HG02973 (cell line): ENCODE measurements around the gene LGR5.

Experiments used
- ATAC-seq: cut with Tn5 transposase; IDR thresholded peaks from one replicate; pipeline ENCODE4 v1.9.1; 2021; ENCODE audit warnings: moderate library complexity; ENCODE audit not compliant: unreplicated experiment

LGR5 gene

DNA sequence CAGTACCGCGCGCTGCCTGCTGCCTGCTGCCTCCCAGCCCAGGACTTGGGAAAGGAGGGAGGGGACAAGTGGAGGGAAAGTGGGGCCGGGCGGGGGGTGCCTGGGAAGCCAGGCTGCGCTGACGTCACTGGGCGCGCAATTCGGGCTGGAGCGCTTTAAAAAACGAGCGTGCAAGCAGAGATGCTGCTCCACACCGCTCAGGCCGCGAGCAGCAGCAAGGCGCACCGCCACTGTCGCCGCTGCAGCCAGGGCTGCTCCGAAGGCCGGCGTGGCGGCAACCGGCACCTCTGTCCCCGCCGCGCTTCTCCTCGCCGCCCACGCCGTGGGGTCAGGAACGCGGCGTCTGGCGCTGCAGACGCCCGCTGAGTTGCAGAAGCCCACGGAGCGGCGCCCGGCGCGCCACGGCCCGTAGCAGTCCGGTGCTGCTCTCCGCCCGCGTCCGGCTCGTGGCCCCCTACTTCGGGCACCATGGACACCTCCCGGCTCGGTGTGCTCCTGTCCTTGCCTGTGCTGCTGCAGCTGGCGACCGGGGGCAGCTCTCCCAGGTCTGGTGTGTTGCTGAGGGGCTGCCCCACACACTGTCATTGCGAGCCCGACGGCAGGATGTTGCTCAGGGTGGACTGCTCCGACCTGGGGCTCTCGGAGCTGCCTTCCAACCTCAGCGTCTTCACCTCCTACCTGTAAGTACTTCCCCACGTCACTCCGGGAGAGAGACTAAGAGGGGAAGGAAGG lies at the start of gene LGR5:
Gene LGR5, plus strand, starts transcription at position 186 of the 732 bp plus-strand sequence. Its CDS starts 283 bp downstream, at position 469.
- no peak for ATAC-seq

DNA sequence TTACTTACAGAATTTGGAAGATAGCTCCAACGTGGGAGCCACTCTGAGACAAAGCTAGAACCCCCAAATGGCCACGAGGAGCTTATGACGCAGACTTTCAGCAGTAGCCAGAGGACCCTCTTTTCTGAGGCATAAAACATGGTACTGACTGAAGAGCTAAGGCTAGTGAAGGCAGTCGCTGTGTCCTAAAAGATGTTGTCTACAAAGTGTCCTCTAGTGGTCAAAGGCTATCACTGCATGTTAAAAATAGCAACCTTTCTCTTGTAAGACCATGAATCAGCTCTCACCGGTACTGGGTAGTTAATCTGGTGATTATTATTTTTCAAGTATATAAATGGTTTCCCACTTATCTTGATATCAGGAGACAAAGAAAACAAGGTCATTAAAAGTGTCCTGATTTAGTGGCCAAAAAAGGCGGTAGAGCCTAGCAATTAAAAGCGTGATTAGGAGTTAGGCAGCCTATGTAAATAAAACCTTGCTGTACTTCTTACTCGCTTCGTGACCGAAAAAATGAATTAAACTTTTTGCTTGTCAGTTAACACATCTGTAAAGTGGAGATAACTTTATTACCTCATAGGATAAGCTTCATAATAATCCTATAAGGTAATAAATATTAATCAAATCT lies 47.0 kb upstream of the LGR5 start:
- peak; percentile 98 for ATAC-seq

GRCh38 chr12:71393625-71394024 lies 46.0 kb upstream of the LGR5 start:
- no peak for ATAC-seq

GRCh38 chr12:71397433-71397954 lies 42.1 kb upstream of the LGR5 start:
- ATAC-seq, result no peak

- no peak for ATAC-seq
Measured at GRCh38 chr12:71399197-71399596, 40.4 kb upstream of the LGR5 start.

GRCh38 chr12:71400481-71400880 lies 39.1 kb upstream of the LGR5 start:
- ATAC-seq, result no peak

GRCh38 chr12:71405884-71406283 lies 33.7 kb upstream of the LGR5 start:
- ATAC-seq, result no peak

GRCh38 chr12:71407732-71408131 lies 31.9 kb upstream of the LGR5 start:
- no peak for ATAC-seq

DNA sequence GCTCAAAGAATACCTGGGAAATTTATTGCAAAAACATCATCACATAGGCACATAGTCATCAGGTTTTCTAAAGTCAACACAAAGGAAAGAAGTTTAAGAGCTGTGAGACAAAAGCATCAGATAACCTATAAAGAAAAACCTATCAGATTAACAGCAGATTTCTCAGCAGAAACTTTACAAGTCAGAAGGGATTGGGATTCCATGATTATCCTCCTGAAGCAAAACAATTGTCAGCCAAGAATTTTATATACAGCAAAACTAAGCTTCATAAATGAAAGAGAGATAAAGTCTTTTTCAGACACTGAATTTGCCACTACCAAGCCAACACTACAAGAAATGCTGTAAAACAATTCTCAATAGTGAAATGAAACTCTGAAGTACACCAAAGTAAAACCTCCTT lies 28.8 kb upstream of the LGR5 start:
- no peak for ATAC-seq

GRCh38 chr12:71411635-71412034 lies 28.0 kb upstream of the LGR5 start:
- no peak for ATAC-seq

DNA sequence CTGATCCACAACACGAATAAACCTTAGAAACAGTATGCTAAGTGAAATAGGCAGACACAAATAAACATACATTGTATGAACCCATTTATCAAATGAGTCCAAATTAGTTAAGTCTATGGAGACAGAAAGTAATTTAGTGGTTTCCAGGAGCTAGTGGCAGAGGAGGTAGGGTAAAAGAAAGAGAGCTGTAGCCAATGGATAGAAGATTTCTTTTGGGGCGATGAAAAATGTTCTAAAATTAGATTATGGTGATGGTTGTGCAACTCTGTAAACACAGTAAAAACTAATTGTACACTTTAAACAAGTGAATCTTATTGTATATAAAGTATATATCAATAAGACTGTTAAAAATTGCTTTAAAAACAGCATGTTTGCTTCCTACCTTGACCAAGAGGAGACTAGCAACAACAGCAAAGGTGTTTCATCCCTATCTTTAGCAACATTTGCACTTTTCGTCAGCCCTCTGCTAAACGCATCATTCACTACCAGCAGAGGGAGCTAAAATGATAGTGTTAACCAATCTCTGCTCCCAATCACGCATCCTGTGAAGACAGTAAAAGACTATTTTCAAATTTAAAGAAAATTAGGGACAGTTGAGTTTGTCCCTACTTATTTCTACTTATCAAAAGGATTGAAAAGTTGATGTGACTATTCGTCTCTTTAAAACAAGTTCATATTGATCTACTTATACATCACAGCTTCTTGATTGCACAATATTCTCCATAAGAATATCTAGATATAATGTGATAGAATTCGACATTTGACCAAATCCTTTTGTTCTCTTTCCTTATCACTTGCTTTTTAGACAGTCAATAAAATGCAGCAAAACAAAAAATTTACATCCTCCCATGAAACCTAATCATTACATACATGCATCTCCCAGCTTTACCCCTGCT lies 24.0 kb upstream of the LGR5 start:
- peak; percentile 91 for ATAC-seq

- ATAC-seq, result no peak
Measured at GRCh38 chr12:71417181-71417580, 22.4 kb upstream of the LGR5 start.

- ATAC-seq, result no peak
Measured at GRCh38 chr12:71420775-71421406, 18.7 kb upstream of the LGR5 start.

GRCh38 chr12:71425568-71426299 lies 13.9 kb upstream of the LGR5 start:
- ATAC-seq, result no peak

GRCh38 chr12:71426300-71427047 lies 13.1 kb upstream of the LGR5 start:
- ATAC-seq, result no peak

DNA sequence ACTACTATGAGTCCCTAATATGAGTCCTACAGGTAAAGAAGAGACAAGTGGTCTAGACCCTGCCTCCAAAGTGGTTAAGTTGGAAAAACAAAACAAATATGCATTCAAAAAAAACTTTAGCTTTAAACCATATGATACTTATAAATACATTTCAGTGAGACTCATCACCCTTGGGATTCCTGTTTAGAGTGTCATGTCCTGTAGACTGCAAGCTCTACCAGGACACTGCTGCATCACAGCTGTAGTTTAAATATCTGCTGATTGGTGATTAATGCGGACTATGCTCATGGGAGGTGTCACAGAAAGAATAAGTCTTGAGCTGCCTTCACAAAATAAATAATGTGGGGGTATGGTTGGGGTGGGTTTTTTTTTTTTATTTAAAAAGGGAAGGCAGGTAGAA lies 8.8 kb upstream of the LGR5 start:
- no peak for ATAC-seq

DNA sequence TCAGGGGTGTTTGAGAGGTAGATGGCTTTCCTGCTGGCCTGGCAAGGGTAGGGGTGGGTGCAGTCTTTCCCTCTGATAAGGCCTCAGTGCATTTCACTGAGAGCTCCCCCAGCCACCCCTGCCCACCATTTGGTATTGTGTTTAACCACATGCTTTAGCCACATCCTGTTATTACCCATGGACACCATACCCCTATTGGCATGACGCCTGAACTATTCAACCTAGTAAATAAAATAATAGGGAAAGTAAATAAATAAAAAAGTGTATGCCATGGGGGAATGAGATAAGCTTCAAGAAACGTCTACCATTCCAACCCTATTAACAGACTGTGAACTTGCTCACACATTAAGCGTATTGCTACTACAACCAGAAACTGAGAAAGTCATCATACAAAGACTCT lies 7.6 kb upstream of the LGR5 start:
- ATAC-seq, result no peak

GRCh38 chr12:71432936-71433335 lies 6.7 kb upstream of the LGR5 start:
- no peak for ATAC-seq

DNA sequence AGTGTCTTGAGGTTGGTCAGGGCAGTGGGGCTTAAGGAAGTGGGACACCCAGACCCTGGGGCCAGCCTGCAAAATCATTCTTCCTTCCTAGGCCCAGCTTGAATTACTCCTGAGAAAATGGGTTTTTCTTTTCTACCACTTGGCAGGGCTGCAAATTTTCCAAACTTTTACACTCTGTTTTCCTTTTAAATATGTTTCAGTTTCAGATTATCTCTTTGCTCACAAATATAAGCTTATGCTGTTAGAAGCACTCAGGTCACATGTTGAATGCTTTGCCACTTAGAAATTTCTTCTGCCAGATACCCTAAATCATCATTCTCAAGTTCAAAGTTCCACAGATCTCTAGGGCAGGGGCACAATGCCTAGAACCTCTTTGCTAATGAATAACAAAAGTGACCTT lies 2.9 kb upstream of the LGR5 start:
- ATAC-seq, result no peak
